ENCODE data around the gene ITGB1BP1. TPM values are rescaled to one million over a fixed set of nuclear protein-coding genes. Genes with fewer than 3 reads are reported as not detected.

ITGB1BP1 gene
- total RNA-seq, 1 donor from 2014 or later = 17.3 TPM

DNA sequence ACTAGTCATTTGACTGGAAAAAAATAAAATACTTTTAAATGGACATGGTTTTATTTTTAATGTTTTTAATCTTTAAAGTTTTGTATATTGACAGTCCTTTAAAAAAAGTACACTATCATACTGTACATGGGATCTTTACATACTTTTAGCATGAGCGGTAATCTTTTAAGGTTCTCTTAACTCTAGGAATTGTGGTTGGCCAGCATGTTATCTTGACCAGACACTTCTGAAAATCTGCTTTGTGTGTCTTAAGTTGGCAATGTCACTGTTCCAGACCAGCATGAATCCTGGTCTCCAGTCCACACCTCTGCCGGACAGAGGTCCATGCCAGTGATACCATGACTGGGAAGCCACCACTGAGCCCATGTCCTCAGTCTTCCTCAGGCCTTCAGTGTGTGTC is 17.7 kb downstream of the ITGB1BP1 start:
- H3K27ac Mint-ChIP-seq = no peak overlapping the region

DNA sequence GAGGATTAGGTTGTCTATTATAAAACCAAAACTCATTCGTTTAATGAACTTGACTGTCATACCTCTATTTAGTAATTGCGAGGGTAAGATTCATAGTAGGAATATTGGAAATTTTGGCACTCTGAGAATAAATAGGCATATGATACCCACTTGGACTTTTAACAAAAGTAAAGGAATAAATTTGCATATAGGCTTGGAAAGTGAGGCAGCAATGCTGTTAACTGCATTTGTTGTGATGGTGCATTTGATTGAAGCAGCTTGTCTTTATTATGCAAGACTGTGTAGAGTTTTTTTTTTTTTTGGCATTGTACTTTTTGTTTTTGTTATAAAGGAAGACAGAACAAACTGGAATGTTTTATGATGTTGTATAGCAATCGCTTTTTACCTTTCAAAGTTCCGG is 18.9 kb downstream of the ITGB1BP1 start:
- TF ChIP-seq EZH2 (IDR thresholded peaks at IDR 0.05) = no peak
- no peak for TF ChIP-seq EZH2phosphoT487 (IDR thresholded peaks at IDR 0.05)
- TF ChIP-seq, protein P1, sequence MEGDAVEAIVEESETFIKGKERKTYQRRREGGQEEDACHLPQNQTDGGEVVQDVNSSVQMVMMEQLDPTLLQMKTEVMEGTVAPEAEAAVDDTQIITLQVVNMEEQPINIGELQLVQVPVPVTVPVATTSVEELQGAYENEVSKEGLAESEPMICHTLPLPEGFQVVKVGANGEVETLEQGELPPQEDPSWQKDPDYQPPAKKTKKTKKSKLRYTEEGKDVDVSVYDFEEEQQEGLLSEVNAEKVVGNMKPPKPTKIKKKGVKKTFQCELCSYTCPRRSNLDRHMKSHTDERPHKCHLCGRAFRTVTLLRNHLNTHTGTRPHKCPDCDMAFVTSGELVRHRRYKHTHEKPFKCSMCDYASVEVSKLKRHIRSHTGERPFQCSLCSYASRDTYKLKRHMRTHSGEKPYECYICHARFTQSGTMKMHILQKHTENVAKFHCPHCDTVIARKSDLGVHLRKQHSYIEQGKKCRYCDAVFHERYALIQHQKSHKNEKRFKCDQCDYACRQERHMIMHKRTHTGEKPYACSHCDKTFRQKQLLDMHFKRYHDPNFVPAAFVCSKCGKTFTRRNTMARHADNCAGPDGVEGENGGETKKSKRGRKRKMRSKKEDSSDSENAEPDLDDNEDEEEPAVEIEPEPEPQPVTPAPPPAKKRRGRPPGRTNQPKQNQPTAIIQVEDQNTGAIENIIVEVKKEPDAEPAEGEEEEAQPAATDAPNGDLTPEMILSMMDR (IDR thresholded peaks at IDR 0.05) = no peak
- Histone ChIP-seq H4K20me1 (ENCODE audit: low read depth) (no peaks in the 10 kb centered on the region), H3K36me3 (no peaks in the 10 kb centered on the region)

More for the DNA sequence above, 17.7 kb downstream of the ITGB1BP1 start:
- H3K4me2 ChIP-seq = no peak overlapping the region
- H4K20me1 ChIP-seq (ENCODE audit: low read depth) = no peaks in the 10 kb centered on the region
- Mint-ChIP-seq H3K27me3 (ENCODE audit: insufficient read depth, low read depth) (peaks cover under 1% of the 10 kb centered on the region), H3K4me3 (no peak overlapping the region), H3K4me1 (peaks cover under 1% of the 10 kb centered on the region), H3K9me3 (no peaks in the 10 kb centered on the region), H3K36me3 (peaks cover 16% of the 10 kb centered on the region)
- no peaks in the 10 kb centered on the region for H3K27me3 ChIP-seq
- no peak overlapping the region for H3K27ac ChIP-seq
- no peaks in the 10 kb centered on the region for H3K79me2 ChIP-seq (ENCODE audit: low read depth)
- no peak overlapping the region for H2AFZ ChIP-seq (replicated peaks)
- H3F3A ChIP-seq (ENCODE audit: low read depth) = no peaks in the 10 kb centered on the region
- no peak overlapping the region for H3K9ac ChIP-seq
- H3K9me3 ChIP-seq (ENCODE audit: low read depth) = no peaks in the 10 kb centered on the region
- TF ChIP-seq EZH2 (IDR thresholded peaks at IDR 0.05) (no peak), EZH2phosphoT487 (IDR thresholded peaks at IDR 0.05) (no peak)
- TF ChIP-seq, protein P1 (IDR thresholded peaks at IDR 0.05) = no peak
- no peak overlapping the region for H3K4me3 ChIP-seq
- no peak for DNase-seq (ENCODE audit: low spot score)
- no peaks in the 10 kb centered on the region for H3K4me1 ChIP-seq
- no peaks in the 10 kb centered on the region for H3K36me3 ChIP-seq

DNA sequence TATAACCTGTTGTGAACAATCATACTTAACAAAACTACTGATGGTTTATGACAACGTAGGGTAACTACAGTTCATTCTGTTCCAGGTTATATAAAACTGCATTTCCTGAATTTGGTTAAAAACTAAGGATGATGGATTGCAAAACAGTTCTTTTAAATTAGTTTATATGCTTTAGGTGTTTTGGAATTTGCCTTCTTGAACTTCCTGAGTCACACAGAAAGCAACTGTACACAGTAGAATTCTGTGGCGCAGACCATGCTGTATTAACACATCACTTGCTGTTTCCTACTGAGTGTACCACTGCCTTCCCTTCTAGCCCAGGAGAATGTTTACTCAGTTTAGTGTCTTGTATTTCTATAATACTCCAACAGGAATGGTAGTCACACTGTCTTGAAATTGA is 19.4 kb downstream of the ITGB1BP1 start:
- DNase-seq (ENCODE audit: low spot score) = no peak
- no peaks in the 10 kb centered on the region for H3K4me1 ChIP-seq
- H3K4me3 ChIP-seq = no peak overlapping the region
- no peaks in the 10 kb centered on the region for H3K36me3 ChIP-seq
- no peak overlapping the region for H3K9ac ChIP-seq
- H3K9me3 ChIP-seq (ENCODE audit: low read depth) = no peaks in the 10 kb centered on the region
- Mint-ChIP-seq H3K27me3 (ENCODE audit: insufficient read depth, low read depth) (peaks cover 2% of the 10 kb centered on the region), H3K4me1 (peaks cover 4% of the 10 kb centered on the region), H3K36me3 (peaks cover 17% of the 10 kb centered on the region), H3K27ac (no peak overlapping the region), H3K4me3 (no peak overlapping the region), H3K9me3 (no peaks in the 10 kb centered on the region)
- no peak overlapping the region for H3K27ac ChIP-seq
- H3F3A ChIP-seq (ENCODE audit: low read depth) = peaks cover 4% of the 10 kb centered on the region
- no peaks in the 10 kb centered on the region for H4K20me1 ChIP-seq (ENCODE audit: low read depth)
- no peaks in the 10 kb centered on the region for H3K79me2 ChIP-seq (ENCODE audit: low read depth)
- TF ChIP-seq EZH2 (IDR thresholded peaks at IDR 0.05) = no peak
- TF ChIP-seq, protein P1 (IDR thresholded peaks at IDR 0.05) = no peak
- no peak for TF ChIP-seq EZH2phosphoT487 (IDR thresholded peaks at IDR 0.05)
- no peak overlapping the region for H3K4me2 ChIP-seq
- H2AFZ ChIP-seq (replicated peaks) = no peak overlapping the region
- H3K27me3 ChIP-seq = no peaks in the 10 kb centered on the region

More for the DNA sequence above, 18.9 kb downstream of the ITGB1BP1 start:
- Histone ChIP-seq H3K27ac (no peak overlapping the region), H3K9ac (no peak overlapping the region), H3K9me3 (ENCODE audit: low read depth) (no peaks in the 10 kb centered on the region), H3F3A (ENCODE audit: low read depth) (peaks cover 1% of the 10 kb centered on the region), H3K79me2 (ENCODE audit: low read depth) (no peaks in the 10 kb centered on the region), H3K4me2 (no peak overlapping the region), H3K27me3 (no peaks in the 10 kb centered on the region), H2AFZ (replicated peaks) (no peak overlapping the region), H3K4me1 (no peaks in the 10 kb centered on the region), H3K4me3 (no peak overlapping the region)
- DNase-seq (ENCODE audit: low spot score) = no peak
- no peak overlapping the region for H3K27ac Mint-ChIP-seq
- H3K9me3 Mint-ChIP-seq = no peaks in the 10 kb centered on the region
- H3K4me3 Mint-ChIP-seq = no peak overlapping the region
- peaks cover 4% of the 10 kb centered on the region for H3K4me1 Mint-ChIP-seq
- H3K27me3 Mint-ChIP-seq (ENCODE audit: insufficient read depth, low read depth) = peaks cover 2% of the 10 kb centered on the region
- H3K36me3 Mint-ChIP-seq = peaks cover 19% of the 10 kb centered on the region

All from neural progenitor cell (in vitro differentiated cells).